ENCODE results near the gene TRIP13.
"Not testable (repeated sequence)": the region's sequence is repeated elsewhere in the genome, so short reads cannot be mapped to it uniquely, and the experiment has no call there.

Gene TRIP13

GRCh38 chr5:931570-932145 lies 39.0 kb downstream of the TRIP13 start:
- no peak for TF ChIP-seq CTCF (IDR thresholded peaks at IDR 0.05; ENCODE audit: extremely low read depth, insufficient read depth, missing control alignments)
- no peak for DNase-seq (ENCODE audit: low spot score)
- in situ Hi-C loops (cut with MboI; ENCODE audit: low pct_unique_long_range_greater_than_20kb, low sequenced_read_pairs, unreplicated experiment): loop anchor here (25.0 kb wide), 2 partner anchors 181 to 706 kb away; partner anchors contain the start of gene SLC12A7

- in situ Hi-C loops (cut with MboI; ENCODE audit: low pct_unique_long_range_greater_than_20kb, low sequenced_read_pairs, unreplicated experiment): loop anchor here (25.0 kb wide), 2 partner anchors 180 to 705 kb away; partner anchors contain the start of gene SLC12A7
- no peak for DNase-seq (ENCODE audit: low spot score)
- no peak for TF ChIP-seq CTCF (IDR thresholded peaks at IDR 0.05; ENCODE audit: extremely low read depth, insufficient read depth, missing control alignments)
These were observed 39.5 kb downstream of the TRIP13 start for GRCh38 chr5:932151-932627.

GRCh38 chr5:932628-933250 lies 40.1 kb downstream of the TRIP13 start:
- no peak for DNase-seq (ENCODE audit: low spot score)
- no peak for TF ChIP-seq CTCF (IDR thresholded peaks at IDR 0.05; ENCODE audit: extremely low read depth, insufficient read depth, missing control alignments)
- in situ Hi-C loops (cut with MboI; ENCODE audit: low pct_unique_long_range_greater_than_20kb, low sequenced_read_pairs, unreplicated experiment): loop anchor here (25.0 kb wide), 2 partner anchors 180 to 705 kb away; partner anchors contain the start of gene SLC12A7

GRCh38 chr5:933251-933861 lies 40.7 kb downstream of the TRIP13 start:
- DNase-seq (ENCODE audit: low spot score): no peak
- TF ChIP-seq CTCF (IDR thresholded peaks at IDR 0.05; ENCODE audit: extremely low read depth, insufficient read depth, missing control alignments): no peak
- in situ Hi-C loops (cut with MboI; ENCODE audit: low pct_unique_long_range_greater_than_20kb, low sequenced_read_pairs, unreplicated experiment): loop anchor here (25.0 kb wide), 2 partner anchors 179 to 704 kb away; partner anchors contain the start of gene SLC12A7

GRCh38 chr5:933951-934350 lies 41.3 kb downstream of the TRIP13 start:
- not testable (repeated sequence) for DNase-seq (ENCODE audit: low spot score)
- in situ Hi-C loops (cut with MboI; ENCODE audit: low pct_unique_long_range_greater_than_20kb, low sequenced_read_pairs, unreplicated experiment): loop anchor here (25.0 kb wide), 2 partner anchors 178 to 703 kb away; partner anchors contain the start of gene SLC12A7

GRCh38 chr5:934381-934967 lies 41.8 kb downstream of the TRIP13 start:
- in situ Hi-C loops (cut with MboI; ENCODE audit: low pct_unique_long_range_greater_than_20kb, low sequenced_read_pairs, unreplicated experiment): loop anchor here (25.0 kb wide), 2 partner anchors 178 to 703 kb away; partner anchors contain the start of gene SLC12A7

GRCh38 chr5:935510-936084 lies 42.9 kb downstream of the TRIP13 start:
- TF ChIP-seq CTCF (IDR thresholded peaks at IDR 0.05; ENCODE audit: extremely low read depth, insufficient read depth, missing control alignments): no peak
- in situ Hi-C loops (cut with MboI; ENCODE audit: low pct_unique_long_range_greater_than_20kb, low sequenced_read_pairs, unreplicated experiment): loop anchor here (25.0 kb wide), 2 partner anchors 177 to 702 kb away; partner anchors contain the start of gene SLC12A7
- no peak for DNase-seq (ENCODE audit: low spot score)

More at GRCh38 chr5:934381-934967, 41.8 kb downstream of the TRIP13 start:
- DNase-seq (ENCODE audit: low spot score): not testable (repeated sequence)

All from GM13977 (cell line).